ENCODE measurements around the gene PLSCR2.

DNA sequence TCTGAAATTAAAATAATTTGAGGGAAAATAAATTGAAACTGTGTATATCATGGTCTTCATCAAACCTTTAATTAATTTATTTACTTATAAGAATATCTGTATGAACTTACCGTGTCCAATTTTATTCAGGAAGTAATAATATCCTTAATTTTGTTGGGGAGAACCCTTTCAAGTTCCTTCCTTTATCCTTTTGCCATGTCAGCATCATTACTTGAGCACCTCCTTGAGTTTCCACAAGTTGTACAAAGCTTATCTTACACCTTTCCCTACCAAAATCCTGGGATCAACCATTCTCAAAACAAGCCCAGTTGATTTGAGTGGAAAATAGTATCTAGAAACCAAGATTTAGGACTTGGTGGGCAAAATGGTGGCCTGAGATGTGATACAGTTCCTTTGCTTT, 37.3 kb downstream of the PLSCR2 start:
- no peak for TF ChIP-seq EZH2phosphoT487 (IDR thresholded peaks at IDR 0.05; ENCODE audit: borderline replicate concordance, low read length)
- TF ChIP-seq, protein P1, sequence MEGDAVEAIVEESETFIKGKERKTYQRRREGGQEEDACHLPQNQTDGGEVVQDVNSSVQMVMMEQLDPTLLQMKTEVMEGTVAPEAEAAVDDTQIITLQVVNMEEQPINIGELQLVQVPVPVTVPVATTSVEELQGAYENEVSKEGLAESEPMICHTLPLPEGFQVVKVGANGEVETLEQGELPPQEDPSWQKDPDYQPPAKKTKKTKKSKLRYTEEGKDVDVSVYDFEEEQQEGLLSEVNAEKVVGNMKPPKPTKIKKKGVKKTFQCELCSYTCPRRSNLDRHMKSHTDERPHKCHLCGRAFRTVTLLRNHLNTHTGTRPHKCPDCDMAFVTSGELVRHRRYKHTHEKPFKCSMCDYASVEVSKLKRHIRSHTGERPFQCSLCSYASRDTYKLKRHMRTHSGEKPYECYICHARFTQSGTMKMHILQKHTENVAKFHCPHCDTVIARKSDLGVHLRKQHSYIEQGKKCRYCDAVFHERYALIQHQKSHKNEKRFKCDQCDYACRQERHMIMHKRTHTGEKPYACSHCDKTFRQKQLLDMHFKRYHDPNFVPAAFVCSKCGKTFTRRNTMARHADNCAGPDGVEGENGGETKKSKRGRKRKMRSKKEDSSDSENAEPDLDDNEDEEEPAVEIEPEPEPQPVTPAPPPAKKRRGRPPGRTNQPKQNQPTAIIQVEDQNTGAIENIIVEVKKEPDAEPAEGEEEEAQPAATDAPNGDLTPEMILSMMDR (conservative IDR thresholded peaks at IDR 0.05; ENCODE audit: low read depth, low read length), result no peak

Measured in PC-3 (cell line).